HepG2 (cell line): ENCODE data around the gene TNFSF8. TPM values are rescaled to one million over a fixed set of nuclear protein-coding genes. Genes with fewer than 3 reads are reported as not detected.

Source experiments
- ATAC-seq: fragments of 200-7000 bp; cut with Tn5 transposase; 3 replicates; pipeline ENCODE4 v1.9.1; 2020; ENCODE audit warnings: mild to moderate bottlenecking, moderate library complexity
- BruUV-seq: library from RNA; stranded (reverse); fragments of 400-500 nt; replicated peaks from 2 replicates; lab custom pipeline; 2021; lab: Mats Ljungman, UMichigan
- CTCF ChIA-PET: fragments of 300-600 bp; formaldehyde crosslinking; extraction: SDS; loops from one replicate; lab custom pipeline; 2021; ENCODE audit warnings: low total read pairs, inconsistent platforms, low intra/inter-chr PET ratio; lab: Yijun Ruan, JAX
- POLR2A ChIA-PET: fragments of 350-600 bp; sonication (Branson Sonifier 250); formaldehyde crosslinking; loops from one replicate; lab custom pipeline; 2020; ENCODE audit warnings: antibody characterized with exemption, inconsistent platforms; lab: Yijun Ruan, JAX
- DNase-seq: peaks from one replicate; pipeline ENCODE4 v3.0.0-alpha.2; 2015; ENCODE audit warnings: low spot score
- FAIRE-seq: peaks from 3 replicates; lab custom pipeline; 2011; peaks lifted over from hg19 to GRCh38; lab: Jason Lieb, UNC
- H2AFZ ChIP-seq: one replicate; pipeline ENCODE4 v1.6.1; 2011; ENCODE audit warnings: low read length, inconsistent platforms
- H3K27ac ChIP-seq: fragments of 300-600 bp; 3 replicates; pipeline ENCODE4 v1.8.0; 2011; ENCODE audit warnings: mixed run types, mild to moderate bottlenecking, mixed read lengths, low read length, inconsistent platforms; ENCODE audit not compliant: insufficient read depth; ENCODE audit errors: extremely low read length
- H3K27me3 ChIP-seq, 2 experiments: fragments of 200-600 bp in 1 of 2; 2 replicates in 1 of 2; 3 replicates in 1 of 2; pipeline versions ENCODE4 v1.6.0 to v1.8.0; 2011; ENCODE audit warnings: low read length in 2 of 2, mild to moderate bottlenecking in 2 of 2, moderate library complexity in 2 of 2, inconsistent platforms in 1 of 2; ENCODE audit not compliant: insufficient read depth in 2 of 2, control insufficient read depth in 1 of 2
- H3K36me3 ChIP-seq, 2 experiments: fragments of 200-600 bp in 1 of 2; replicated peaks in 1 of 2; 2 replicates in 1 of 2; 3 replicates in 1 of 2; pipeline versions ENCODE4 v1.5.1 to v1.8.0; 2011; ENCODE audit warnings: low read length in 2 of 2, inconsistent platforms in 1 of 2; ENCODE audit not compliant: insufficient read depth in 2 of 2, control insufficient read depth in 1 of 2
- H3K4me1 ChIP-seq: 2 replicates; pipeline ENCODE4 v1.5.1; 2012; ENCODE audit warnings: low read length, inconsistent platforms; ENCODE audit not compliant: insufficient read depth
- H3K4me2 ChIP-seq: 2 replicates; pipeline ENCODE4 v1.6.0; 2011; ENCODE audit warnings: low read depth, low read length, inconsistent platforms
- H3K4me3 ChIP-seq, 3 experiments: fragments of 200-600 bp in 1 of 3; sonication (generic), shearing (Covaris generic) in 1 of 3; replicated peaks in 1 of 3; 2 replicates each; pipeline ENCODE4 v1.5.1; 2011 to 2016; ENCODE audit warnings: low read length in 3 of 3, inconsistent platforms in 2 of 3, low read depth in 2 of 3, mild to moderate bottlenecking in 2 of 3, control low read depth in 1 of 3, mixed read lengths in 1 of 3; ENCODE audit not compliant: insufficient read depth in 1 of 3
- H3K79me2 ChIP-seq: one replicate; pipeline ENCODE4 v1.6.1; 2011; ENCODE audit warnings: low read length, inconsistent platforms; ENCODE audit not compliant: insufficient read depth
- H3K9ac ChIP-seq: 2 replicates; pipeline ENCODE4 v1.6.0; 2011; ENCODE audit warnings: mild to moderate bottlenecking, low read depth, low read length, inconsistent platforms; ENCODE audit not compliant: insufficient read depth
- H3K9me3 ChIP-seq: 2 replicates; pipeline ENCODE4 v1.5.1; 2012; ENCODE audit warnings: mild to moderate bottlenecking, low read length
- H4K20me1 ChIP-seq: 2 replicates; pipeline ENCODE4 v1.6.0; 2011; ENCODE audit warnings: inconsistent platforms, mild to moderate bottlenecking, low read length, moderate library complexity; ENCODE audit not compliant: insufficient read depth
- GTF3A ChIP-seq: sonication (generic); formaldehyde crosslinking; conservative IDR thresholded peaks from 2 replicates; pipeline ENCODE4 v1.4.0; 2020; ENCODE audit warnings: mild to moderate bottlenecking, missing genetic modification reagents
- JDP2 ChIP-seq: sonication (generic); formaldehyde crosslinking; IDR thresholded peaks from 2 replicates; pipeline ENCODE4 v1.8.1; 2022; ENCODE audit warnings: missing genetic modification reagents, borderline replicate concordance
- MAFF ChIP-seq: IDR thresholded peaks from 2 replicates; pipeline ENCODE4 v1.6.1; 2011; ENCODE audit warnings: low read depth, low read length, improper control_type of control experiment
- MAFK ChIP-seq, 2 experiments: IDR thresholded peaks in 1 of 2; conservative IDR thresholded peaks in 1 of 2; 2 replicates each; pipeline ENCODE4 v1.6.1; 2011; ENCODE audit warnings: improper control_type of control experiment in 2 of 2, low read length in 2 of 2
- MBNL3 ChIP-seq: fragments of 250-450 bp; sonication (Bioruptor Pico); conservative IDR thresholded peaks from 2 replicates; pipeline ENCODE4 v1.8.0; 2022; ENCODE audit warnings: mild to moderate bottlenecking, inconsistent platforms
- MIXL1 ChIP-seq: IDR thresholded peaks from 2 replicates; pipeline ENCODE4 v1.6.1; 2016
- RARG ChIP-seq: sonication (generic); formaldehyde crosslinking; IDR thresholded peaks from 2 replicates; pipeline ENCODE4 v1.4.0; 2020; ENCODE audit warnings: low read depth, mild to moderate bottlenecking, missing genetic modification reagents
- RELA ChIP-seq: sonication (generic); formaldehyde crosslinking; IDR thresholded peaks from 2 replicates; pipeline ENCODE4 v1.4.0; 2020; ENCODE audit warnings: missing genetic modification reagents
- SIN3B ChIP-seq: fragments of 150-350 bp; IDR thresholded peaks from 2 replicates; pipeline ENCODE4 v1.6.1; 2014; ENCODE audit warnings: low read length
- SMC3 ChIP-seq: IDR thresholded peaks from 2 replicates; pipeline ENCODE4 v1.6.1; 2011; ENCODE audit warnings: low read length, improper control_type of control experiment
- ZNF460 ChIP-seq: sonication (generic); formaldehyde crosslinking; IDR thresholded peaks from 2 replicates; pipeline ENCODE4 v1.5.1; 2020; ENCODE audit warnings: missing genetic modification reagents, mild to moderate bottlenecking, borderline replicate concordance
- ZNF777 ChIP-seq: sonication (generic); formaldehyde crosslinking; IDR thresholded peaks from 2 replicates; pipeline ENCODE4 v1.4.0; 2020; ENCODE audit warnings: missing genetic modification reagents
- WGBS: methylation state at CpG from one replicate; pipeline ENCODE4 v1.1.6; 2017; ENCODE audit warnings: low lambda C conversion rate; 5-methylcytosine and 5-hydroxymethylcytosine counted together
- in situ Hi-C: cut with HindIII; loops from 2 replicates; pipeline ENCODE4 v1.10.0; 2017; ENCODE audit warnings: low pct_unique_long_range_greater_than_20kb; ENCODE audit not compliant: extremely low pct_ligation_motif_present
- intact Hi-C: fragments of 100-400 bp; cut with micrococcal nuclease; formaldehyde crosslinking; loops from one replicate; pipeline ENCODE4 v1.10.0; 2022; ENCODE audit not compliant: unreplicated experiment
- polyA plus RNA-seq, 8 experiments: library from polyadenylated mRNA; depleted of rRNA in 3 of 8; stranded (reverse) in 7 of 8; unstranded in 1 of 8; fragments of >200 nt; fragmentation: Illumina TruSeq in 4 of 8; extraction: Trizol in 4 of 8; gene quantifications; 2 replicates each; pipeline versions ENCODE4 v1.2.1 to v1.2.3, GENCODE V29; 2011 to 2016; ENCODE audit warnings: low read depth in 4 of 8, missing spikeins in 1 of 8, mixed read lengths in 1 of 8; ENCODE audit not compliant: insufficient read depth in 1 of 8
- total RNA-seq, 5 experiments: library from RNA; depleted of rRNA; stranded (reverse); fragments of >200 nt; fragmentation: Illumina TruSeq; extraction: Trizol; gene quantifications; 2 replicates each; pipeline ENCODE4 v1.2.3, GENCODE V29; 2016; ENCODE audit warnings: low read depth in 1 of 5
- TF ChIP-seq, protein P1 (sequence below): sonication (generic); formaldehyde crosslinking; IDR thresholded peaks from 2 replicates; pipeline ENCODE4 v1.8.1; 2023; ENCODE audit warnings: mild to moderate bottlenecking, inconsistent platforms, moderate library complexity, missing genetic modification reagents, borderline replicate concordance
- TF ChIP-seq, protein P2 (sequence below): sonication (generic); formaldehyde crosslinking; IDR thresholded peaks from 2 replicates; pipeline ENCODE4 v1.4.0; 2020; ENCODE audit warnings: mild to moderate bottlenecking, missing genetic modification reagents

The TNFSF8 gene
- total and polyA plus RNA-seq, 2 of the 13 experiments (the other 11 are each of a cell fraction or from before 2014, with no cell fraction given): not detected

GRCh38 chr9:114869378-114869777 is 61.0 kb downstream of the TNFSF8 start (continued):
- TF ChIP-seq RELA: no peak
- no peak for TF ChIP-seq MBNL3
- no peak for TF ChIP-seq SMC3
- no peak for TF ChIP-seq SIN3B

- intact Hi-C loops: no loop called here
- H3K4me2 ChIP-seq: no peak overlapping the region
- no peak for DNase-seq
- TF ChIP-seq JDP2 (CRISPR knock-in tag): no peak
- TF ChIP-seq RARG (CRISPR knock-in tag): no peak
- TF ChIP-seq GTF3A (CRISPR knock-in tag): no peak
- TF ChIP-seq MAFF: peak; percentile 35; the same call in 1 of the 2 replicates
- no peak for TF ChIP-seq ZNF460
- no peak for TF ChIP-seq ZNF777 (CRISPR knock-in tag)
- TF ChIP-seq MAFK (conservative IDR thresholded peaks at IDR 0.05 in 1 of 2, IDR thresholded peaks at IDR 0.05 in 1 of 2; ENCODE audit: low read length in 2 of 2): peak; percentile 56 to 73; a peak in 3 of 4 replicates
- TF ChIP-seq, protein P1, sequence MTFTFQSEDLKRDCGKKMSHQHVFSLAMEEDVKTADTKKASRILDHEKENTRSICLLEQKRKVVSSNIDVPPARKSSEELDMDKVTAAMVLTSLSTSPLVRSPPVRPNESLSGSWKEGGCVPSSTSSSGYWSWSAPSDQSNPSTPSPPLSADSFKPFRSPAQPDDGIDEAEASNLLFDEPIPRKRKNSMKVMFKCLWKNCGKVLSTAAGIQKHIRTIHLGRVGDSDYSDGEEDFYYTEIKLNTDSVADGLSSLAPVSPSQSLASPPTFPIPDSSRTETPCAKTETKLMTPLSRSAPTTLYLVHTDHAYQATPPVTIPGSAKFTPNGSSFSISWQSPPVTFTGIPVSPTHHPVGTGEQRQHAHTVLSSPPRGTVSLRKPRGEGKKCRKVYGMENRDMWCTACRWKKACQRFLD (CRISPR knock-in tag): no peak
- TF ChIP-seq, protein P2, sequence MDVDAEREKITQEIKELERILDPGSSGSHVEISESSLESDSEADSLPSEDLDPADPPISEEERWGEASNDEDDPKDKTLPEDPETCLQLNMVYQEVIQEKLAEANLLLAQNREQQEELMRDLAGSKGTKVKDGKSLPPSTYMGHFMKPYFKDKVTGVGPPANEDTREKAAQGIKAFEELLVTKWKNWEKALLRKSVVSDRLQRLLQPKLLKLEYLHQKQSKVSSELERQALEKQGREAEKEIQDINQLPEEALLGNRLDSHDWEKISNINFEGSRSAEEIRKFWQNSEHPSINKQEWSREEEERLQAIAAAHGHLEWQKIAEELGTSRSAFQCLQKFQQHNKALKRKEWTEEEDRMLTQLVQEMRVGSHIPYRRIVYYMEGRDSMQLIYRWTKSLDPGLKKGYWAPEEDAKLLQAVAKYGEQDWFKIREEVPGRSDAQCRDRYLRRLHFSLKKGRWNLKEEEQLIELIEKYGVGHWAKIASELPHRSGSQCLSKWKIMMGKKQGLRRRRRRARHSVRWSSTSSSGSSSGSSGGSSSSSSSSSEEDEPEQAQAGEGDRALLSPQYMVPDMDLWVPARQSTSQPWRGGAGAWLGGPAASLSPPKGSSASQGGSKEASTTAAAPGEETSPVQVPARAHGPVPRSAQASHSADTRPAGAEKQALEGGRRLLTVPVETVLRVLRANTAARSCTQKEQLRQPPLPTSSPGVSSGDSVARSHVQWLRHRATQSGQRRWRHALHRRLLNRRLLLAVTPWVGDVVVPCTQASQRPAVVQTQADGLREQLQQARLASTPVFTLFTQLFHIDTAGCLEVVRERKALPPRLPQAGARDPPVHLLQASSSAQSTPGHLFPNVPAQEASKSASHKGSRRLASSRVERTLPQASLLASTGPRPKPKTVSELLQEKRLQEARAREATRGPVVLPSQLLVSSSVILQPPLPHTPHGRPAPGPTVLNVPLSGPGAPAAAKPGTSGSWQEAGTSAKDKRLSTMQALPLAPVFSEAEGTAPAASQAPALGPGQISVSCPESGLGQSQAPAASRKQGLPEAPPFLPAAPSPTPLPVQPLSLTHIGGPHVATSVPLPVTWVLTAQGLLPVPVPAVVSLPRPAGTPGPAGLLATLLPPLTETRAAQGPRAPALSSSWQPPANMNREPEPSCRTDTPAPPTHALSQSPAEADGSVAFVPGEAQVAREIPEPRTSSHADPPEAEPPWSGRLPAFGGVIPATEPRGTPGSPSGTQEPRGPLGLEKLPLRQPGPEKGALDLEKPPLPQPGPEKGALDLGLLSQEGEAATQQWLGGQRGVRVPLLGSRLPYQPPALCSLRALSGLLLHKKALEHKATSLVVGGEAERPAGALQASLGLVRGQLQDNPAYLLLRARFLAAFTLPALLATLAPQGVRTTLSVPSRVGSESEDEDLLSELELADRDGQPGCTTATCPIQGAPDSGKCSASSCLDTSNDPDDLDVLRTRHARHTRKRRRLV (CRISPR knock-in tag): no peak
- no peak for TF ChIP-seq MIXL1 (CRISPR knock-in tag)
- TF ChIP-seq, all 625 proteins: peak for 2
- no peaks in the 10 kb centered on the region for H4K20me1 ChIP-seq
- no peaks in the 10 kb centered on the region for H3K9me3 ChIP-seq
- no peak for ATAC-seq
- H3K9ac ChIP-seq: no peak overlapping the region
- H2AFZ ChIP-seq: no peak overlapping the region
- ChIA-PET POLR2A (no interaction called here), CTCF (no interaction called here)
- no peaks in the 10 kb centered on the region for H3K36me3 ChIP-seq
- H3K27ac ChIP-seq: no peak overlapping the region
- in situ Hi-C loops: no loop called here
- BruUV-seq: no TSS peak
- no peak for FAIRE-seq
- no peaks in the 10 kb centered on the region for H3K27me3 ChIP-seq
- H3K4me3 ChIP-seq: no peak overlapping the region
- H3K79me2 ChIP-seq: no peaks in the 10 kb centered on the region
- peaks cover 14% of the 10 kb centered on the region for H3K4me1 ChIP-seq
- under 1% methylated on average over 5 of the region's 5 CpGs for WGBS
Observed at GRCh38 chr9:114867327-114867726, 63.1 kb downstream of the TNFSF8 start.
